ENCODE results near the gene APBA2.

Gene APBA2

DNA sequence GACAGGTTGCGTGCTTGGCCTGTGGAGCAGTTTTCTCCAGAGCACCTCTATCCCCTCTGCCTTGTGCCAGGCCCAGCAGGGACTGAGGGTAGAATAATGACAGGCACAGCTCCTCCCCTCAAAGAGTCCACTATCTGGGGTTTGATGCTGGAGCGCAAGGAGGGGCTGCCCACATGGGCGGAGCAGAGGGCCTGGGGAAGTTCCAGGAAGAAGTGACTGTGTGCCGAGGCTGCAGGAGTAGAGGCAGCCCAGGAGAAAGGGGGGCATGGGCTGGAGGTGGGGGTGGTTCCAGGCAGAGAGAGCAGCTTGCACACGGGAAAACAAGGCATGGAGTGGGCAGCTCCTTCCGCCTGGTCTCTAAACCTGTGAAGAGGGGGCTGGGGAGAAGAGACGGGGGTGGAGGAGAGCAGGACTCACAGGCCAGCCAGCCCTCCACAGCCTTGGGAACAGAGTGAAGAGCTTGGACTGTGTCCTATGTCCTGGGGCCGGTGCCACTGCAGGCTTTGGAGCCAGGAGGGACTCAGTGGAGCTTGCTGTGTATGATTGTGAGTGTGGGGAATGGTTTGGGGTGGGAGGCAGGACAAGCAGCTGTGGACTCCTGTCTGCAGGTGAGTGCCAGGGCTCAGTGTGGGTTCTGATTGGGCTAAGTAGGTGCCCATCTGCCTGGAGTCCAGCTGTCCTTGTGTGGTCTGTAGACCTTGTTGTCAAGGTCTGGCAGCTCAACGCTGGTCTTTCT is 48.1 kb downstream of the APBA2 start:
- in situ Hi-C loops (cut with MboI; ENCODE audit: low sequenced_read_pairs) = no loop called here

DNA sequence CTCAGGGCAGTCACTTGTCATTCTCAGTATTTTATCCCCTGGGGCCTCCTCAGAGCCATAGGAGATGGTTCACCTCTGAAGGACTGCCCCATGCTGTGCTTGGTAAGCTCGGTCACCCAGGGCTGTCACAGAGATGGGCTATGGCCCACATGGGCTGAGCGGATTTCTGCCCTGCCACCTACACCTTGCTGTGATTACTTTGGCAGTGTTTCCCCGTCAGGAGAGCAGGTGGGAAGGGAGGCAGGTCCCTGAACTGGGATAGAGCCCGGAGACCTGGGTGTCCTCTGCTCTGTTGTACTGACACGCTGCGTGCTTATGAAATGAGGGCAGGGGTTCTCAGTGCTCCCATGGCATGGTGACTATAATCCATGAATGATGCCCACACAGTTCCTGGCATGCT is 48.9 kb downstream of the APBA2 start:
- in situ Hi-C loops (cut with MboI; ENCODE audit: low sequenced_read_pairs) = no loop called here

DNA sequence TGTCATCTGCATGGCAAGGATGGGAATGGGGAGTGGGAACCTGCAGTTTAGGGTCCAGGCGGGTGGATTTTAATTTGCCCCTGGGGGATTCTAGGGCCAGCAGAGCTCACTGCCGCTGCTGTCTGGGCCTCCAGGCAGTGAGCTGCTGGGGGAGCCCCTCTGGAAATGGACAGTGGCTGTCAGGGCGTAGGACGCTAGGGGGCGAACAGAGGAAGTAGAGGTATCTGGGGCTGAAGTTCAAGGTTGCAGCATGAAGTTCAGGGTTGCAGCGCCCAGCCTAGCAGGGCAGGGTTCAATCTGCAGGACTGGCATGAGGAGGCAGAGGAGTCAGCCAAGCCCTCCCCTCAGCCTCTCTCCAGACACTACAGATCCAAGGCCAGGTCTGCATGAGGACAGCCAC is 49.5 kb downstream of the APBA2 start:
- in situ Hi-C loops (cut with MboI; ENCODE audit: low sequenced_read_pairs) = no loop called here

DNA sequence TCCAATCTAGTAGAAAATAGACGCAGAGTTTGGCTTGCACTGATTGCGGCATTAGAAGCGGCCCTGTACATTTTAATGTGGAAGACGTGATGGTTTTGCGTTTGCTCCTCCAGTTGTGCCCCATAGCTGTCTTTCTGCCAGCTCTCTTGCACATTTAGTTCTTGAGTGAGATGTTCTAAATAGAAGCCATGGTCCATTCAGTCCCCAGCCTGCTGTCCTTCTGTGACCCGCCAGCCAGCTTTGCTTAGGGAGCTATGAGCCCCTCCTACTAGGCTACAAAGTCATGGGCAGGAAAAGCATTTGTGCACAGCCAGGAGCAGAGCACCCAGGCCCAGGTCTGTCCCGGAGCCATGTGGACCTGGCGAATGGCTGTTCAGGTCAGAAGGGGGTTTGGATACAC is 50.3 kb downstream of the APBA2 start:
- in situ Hi-C loops (cut with MboI; ENCODE audit: low sequenced_read_pairs) = no loop called here

DNA sequence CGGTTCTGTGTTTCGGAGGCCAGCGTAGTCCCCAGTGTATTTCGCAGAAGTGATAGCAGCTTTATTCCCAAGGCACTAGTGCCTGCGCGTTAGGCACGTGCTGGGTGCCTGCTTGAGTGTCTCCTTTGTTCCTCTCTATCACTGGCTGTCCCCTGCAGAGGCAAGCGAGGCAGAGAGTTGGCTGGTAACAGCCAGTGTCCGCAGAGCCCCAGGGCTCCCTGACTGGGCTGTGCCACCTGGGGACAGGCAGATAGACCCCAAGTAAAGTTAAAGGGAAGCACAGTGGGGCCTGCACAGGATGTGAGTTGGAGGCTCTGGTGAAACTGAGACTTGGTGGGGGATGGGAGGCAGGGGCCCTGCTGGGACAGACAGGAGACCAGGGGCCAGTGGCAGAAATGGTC is 50.7 kb downstream of the APBA2 start:
- in situ Hi-C loops (cut with MboI; ENCODE audit: low sequenced_read_pairs) = no loop called here

DNA sequence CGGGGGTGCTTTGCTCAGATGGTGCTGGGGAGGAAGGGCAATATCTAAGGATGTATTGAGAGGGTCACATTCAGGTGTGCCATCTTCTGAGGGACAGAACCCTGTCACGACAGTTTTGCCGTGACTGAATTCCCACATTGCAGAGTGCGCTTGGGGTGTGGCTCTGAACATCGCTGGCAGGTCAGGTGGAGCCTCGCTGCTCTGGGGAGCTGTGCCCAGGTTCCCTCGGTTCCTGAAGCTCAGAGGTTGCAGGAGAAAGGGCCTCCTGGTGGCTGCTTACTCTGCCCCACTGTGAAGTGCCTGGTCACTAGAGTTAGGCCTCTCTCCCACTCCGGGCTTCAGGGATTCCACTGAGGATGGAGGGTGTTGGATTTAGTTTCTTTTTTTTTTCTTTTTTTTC is 51.5 kb downstream of the APBA2 start:
- in situ Hi-C loops (cut with MboI; ENCODE audit: low sequenced_read_pairs) = no loop called here

DNA sequence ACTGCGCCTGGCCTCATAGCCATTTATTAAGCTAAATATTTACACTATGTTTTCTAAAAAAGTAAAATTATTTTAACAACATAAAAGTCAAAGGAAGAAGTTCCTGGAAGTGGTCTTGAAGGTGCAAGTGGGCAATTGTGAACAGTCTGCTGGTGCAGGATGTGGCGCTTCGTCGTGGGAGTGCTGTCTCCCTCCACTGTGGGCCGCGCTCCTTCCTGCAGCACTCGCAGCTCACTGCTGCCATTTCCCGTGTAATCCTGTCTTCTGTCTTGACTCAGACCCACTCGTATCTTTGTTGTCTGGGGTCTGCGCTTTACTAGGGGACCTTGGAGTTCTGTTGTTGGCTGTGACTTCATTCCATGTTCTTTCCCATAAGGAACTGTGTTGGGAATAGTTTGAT is 56.3 kb downstream of the APBA2 start:
- in situ Hi-C loops (cut with MboI; ENCODE audit: low sequenced_read_pairs) = no loop called here

DNA sequence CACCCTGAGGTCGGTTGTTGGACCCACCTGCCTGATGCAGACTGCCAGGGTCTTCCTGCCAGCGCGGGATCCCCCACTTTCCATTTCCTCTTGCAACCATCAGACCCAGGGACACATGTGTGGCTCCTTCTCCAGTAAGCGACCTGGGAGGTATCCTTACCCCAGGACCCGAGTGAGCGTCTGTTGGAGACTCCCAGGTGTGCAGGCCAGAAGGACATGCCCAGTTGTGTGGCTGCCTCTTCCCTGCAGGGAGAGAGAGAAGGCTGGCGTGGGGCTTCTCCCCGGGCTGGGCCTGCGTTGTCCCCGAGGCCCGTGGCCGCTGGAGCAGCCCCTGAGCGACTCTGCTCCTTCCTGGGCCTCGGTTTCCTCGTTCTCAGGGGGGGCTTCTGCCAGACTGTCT is 56.8 kb downstream of the APBA2 start:
- in situ Hi-C loops (cut with MboI; ENCODE audit: low sequenced_read_pairs) = no loop called here

DNA sequence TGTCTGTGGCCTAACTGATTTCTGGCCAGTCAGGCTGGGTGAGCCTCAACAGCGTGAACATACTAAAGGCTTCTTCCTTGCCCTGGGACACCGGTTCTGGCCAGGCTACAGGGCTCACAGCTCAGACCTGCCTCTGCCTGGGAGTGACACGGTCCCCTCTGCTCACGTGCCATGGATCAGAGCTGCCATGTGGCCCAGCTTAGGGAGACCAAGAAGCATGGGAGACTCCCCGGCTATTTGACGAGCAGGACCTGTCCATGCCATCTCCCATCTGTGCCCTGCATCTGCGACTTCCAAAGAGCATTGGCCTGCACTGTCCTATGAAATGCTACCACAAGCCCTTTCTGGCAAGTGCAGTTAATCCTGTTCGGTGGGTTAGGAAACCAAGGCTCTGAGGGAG is 57.4 kb downstream of the APBA2 start:
- in situ Hi-C loops (cut with MboI; ENCODE audit: low sequenced_read_pairs) = no loop called here

DNA sequence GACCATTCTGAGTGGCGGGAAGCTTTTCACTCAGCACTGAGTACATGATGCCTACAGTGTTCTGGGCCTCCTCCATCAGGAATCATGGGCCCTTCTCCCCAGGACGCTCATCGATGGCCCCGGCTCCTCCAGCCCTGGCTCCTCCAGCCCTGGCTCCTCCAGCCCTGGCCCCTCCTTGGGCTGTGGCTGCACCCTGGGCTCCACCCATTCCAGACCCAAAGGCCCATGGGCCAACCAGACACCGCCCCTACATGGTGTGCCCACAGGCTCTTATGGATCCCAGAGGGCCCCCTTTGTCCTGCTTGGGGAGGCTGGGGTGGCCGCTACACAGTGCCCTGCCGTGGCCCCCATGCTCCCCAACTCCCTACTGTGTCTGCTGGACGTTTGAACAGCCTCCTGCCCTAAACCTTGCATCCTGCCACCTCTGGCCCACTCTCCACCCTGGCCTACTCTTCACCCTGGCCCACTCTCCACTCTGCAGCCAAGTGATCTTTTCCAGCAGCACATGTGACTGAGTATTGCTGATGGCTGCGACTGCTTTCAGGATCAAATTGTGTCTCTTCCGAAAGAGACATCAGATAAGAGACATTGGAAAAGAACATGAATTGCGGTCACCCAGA is 57.9 kb downstream of the APBA2 start:
- in situ Hi-C loops (cut with MboI; ENCODE audit: low sequenced_read_pairs) = no loop called here

DNA sequence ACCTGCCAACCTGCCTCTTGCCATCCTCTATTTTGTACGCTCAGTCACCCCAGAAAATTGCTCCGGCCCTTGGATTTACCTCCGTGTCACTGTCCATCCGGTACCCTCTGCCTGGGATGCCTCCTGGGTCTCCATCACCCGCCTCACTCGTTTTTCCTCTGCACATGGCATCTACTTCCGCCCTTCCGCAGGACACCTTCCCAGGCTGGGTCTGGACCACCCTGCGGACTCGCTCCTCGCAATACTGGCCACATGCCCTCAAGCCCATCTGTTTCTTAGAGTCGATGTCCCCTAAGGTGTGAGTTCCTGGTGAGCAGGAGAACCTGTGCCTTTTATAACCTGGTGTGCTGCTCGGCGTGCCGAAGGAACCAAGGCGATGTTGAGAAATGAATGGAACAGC is 58.5 kb downstream of the APBA2 start:
- in situ Hi-C loops (cut with MboI; ENCODE audit: low sequenced_read_pairs) = no loop called here

DNA sequence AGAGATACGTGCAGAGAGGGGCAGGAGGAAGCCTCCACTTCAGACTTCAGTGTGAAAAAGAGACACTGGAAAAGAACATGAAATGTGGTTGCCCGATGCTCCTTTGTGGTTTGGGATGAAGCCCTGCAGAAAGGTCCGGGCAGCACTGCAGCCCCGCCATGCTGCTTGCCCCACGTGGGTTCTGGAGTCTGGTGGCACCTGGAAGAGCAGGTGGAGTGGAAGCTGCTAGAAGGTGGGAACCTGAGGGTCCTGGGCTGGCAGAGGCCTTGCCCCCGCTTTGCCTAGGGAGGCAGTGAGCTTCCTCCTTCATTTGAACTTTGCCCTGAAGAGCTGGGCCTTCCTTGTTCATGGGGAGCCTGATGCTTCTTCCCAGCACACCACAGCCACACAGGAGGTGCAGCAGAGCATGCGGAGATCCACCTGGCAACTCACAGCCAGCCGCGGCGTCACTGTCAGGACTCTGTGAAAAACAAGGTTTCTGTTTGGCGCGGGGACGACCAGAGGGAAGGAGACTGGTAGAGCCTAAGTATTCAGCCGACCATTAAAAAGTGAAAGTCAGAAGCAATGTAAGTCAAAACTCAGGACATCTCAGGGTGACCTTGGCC is 59.0 kb downstream of the APBA2 start:
- in situ Hi-C loops (cut with MboI; ENCODE audit: low sequenced_read_pairs) = no loop called here

DNA sequence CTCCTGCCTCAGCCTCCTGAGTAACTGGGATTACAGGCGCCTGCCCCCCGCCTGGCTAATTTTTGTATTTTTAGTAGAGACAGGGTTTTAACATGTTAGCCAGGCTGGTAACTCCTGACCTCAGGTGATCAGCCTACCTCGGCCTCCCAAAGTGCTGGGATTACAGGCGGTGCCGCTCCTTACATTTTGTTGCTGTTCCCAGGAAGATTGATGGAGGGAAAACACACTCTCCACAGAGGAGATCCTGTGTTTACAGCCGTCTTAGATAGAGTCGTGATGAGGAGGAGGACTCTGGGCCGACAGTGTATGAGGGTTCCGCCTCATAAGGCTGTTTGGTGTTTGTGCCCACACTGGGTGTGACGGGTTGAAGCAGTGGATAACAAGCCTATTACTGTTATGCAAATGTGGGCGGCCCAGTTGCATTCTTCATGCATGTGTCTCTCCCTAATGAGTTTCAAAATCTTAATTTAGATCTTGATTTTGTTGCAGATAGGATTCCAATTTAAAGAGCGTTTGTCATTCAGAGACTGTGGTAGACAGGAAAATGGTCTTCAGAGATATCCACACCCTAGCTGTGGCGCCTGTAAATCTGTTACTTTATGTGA is 60.0 kb downstream of the APBA2 start:
- in situ Hi-C loops (cut with MboI; ENCODE audit: low sequenced_read_pairs) = no loop called here

DNA sequence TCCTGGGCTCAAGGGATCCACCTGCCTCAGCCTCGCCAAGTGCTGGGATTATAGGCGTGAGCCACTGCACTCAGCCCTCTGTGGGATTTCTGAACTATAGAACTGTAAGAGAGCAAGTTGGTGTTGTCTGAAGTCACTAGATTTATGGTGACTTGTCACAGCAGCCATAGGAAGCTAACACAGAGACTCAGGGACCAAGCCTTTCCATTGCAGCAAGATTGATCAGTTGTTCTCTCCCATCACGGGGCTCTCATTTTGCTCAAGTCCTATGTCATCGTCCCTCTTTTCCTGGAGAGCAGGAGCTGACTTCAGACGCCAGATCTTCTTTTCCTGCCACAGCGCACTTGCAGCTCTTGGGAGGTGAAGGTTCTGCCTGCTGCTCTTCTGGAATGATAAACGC is 61.0 kb downstream of the APBA2 start:
- in situ Hi-C loops (cut with MboI; ENCODE audit: low sequenced_read_pairs) = no loop called here

DNA sequence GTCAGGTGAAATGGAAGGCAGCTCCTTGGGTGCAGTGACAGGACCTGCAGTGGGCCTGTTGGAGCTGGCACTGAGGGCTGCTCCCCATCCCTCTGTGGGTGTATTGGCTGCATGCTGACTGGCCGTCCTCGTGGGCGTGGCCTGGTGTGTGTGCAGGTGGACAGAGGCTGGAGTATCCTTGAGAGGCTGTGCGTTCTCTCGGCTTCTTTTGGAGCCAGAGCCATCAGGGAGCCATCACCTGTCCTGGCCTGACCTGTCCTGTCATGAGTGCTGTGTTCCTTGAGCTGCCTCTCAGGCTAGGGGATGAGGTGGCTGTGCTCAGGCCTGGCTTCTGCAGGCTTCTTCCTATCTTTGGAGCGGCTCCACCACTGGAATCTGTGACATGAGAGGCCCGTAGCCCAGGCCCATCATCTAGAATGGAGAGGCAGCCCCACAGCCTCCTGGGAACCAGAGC is 61.5 kb downstream of the APBA2 start:
- in situ Hi-C loops (cut with MboI; ENCODE audit: low sequenced_read_pairs) = no loop called here

DNA sequence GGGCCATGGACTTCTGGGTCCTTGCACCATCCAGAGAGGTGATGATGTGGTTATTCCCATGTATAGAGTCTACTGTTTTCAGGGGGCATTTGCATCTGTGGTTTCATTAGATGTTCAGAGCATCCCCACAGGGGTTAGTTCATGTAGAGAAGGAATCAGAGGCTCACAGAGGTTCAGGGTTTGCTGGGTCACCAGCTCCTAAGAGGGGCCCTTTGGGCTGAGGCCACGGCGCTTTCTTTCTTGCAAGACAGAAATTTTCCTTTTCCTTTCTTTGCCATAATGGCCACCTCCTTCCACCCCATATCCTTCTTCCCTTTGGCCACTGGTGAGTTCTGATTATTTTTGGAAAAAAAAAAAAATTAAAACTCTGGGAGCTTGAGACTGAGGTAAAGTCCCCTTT is 62.3 kb downstream of the APBA2 start:
- in situ Hi-C loops (cut with MboI; ENCODE audit: low sequenced_read_pairs) = no loop called here

DNA sequence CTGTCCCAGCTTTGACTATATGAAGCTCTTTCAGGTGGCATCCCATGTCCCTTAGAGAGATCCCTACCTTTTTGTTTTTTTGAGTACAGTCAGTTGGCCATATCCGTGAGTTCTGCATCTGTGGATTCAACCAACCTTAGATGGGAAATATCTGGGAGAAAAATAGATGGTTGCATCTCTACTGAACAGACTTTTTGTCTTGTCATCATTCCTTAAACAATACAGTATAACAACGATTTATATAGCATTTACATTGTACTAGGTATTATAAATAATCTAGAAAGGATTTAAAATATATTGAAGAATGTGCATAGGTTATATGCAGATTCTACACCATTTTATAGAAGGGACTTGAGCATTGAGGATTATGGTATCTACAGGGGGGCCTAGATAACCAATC is 65.1 kb downstream of the APBA2 start:
- in situ Hi-C loops (cut with MboI; ENCODE audit: low sequenced_read_pairs) = no loop called here

DNA sequence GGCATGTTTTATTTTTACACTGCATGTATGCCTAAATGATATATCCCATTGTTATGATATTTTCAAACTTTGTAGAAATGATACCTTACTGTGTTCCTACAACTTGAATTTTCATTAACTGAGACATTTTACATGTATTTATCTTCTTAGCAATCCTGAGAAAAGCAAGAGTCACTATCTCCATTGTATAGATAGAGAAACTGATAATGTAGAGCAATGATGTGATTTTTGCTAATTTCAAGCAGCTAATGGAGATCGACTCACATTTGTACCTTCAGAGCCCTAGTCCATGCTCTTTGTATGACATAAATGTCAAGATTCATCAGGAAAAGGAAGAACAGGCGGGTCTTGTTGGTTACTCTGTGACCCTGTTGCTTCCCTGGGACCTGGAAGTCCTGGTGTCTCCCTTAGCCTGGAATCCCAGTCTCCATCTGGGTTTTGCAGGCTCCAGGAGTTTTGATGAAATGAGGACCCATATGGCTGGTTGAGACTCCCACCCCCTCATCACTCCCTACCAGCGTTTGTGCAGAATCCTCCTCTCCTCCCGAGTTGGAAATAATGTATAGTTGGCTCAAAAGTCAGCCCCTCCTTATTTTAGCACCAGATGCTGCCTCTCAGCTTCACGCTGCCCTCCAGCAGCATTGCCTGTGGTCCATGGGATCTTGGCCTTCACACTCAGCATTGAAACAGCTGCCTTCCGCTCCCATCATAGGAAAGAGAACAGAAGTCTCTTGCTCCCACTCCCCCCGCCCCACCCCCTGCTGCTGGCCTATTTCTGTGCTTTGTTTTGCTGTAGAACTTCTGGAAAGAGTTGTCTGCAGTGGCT is 67.1 kb downstream of the APBA2 start:
- in situ Hi-C loops (cut with MboI; ENCODE audit: low sequenced_read_pairs) = no loop called here

DNA sequence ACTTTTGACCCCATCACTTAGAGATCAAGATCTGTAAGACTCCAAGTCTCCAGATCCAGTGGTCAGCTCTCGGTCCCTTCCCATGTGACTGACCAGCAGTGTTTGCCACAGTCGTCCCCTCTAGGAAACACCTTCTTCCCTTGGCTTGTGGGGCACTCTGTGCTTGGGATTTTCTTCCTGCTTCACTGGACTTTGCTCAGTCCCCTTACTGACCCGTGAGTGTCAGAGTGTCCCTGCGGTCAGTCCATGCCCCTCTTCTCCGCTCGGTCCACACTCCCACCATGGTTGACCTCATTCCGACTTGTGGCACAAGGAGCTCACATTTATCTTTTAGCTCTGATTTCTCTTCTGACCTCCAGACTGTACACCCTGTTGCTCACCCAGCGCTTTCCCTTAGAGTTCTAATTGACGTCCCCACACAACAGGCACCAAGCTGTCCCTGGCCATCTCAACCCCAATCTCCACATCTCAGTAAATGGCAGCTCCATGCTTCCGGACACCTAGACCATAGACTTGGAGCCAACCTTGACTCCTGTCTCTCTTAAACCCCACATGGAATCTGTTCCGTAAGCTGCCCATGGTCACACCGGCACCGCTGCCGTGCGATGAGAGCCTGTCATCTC is 67.9 kb downstream of the APBA2 start:
- in situ Hi-C loops (cut with MboI; ENCODE audit: low sequenced_read_pairs) = no loop called here

DNA sequence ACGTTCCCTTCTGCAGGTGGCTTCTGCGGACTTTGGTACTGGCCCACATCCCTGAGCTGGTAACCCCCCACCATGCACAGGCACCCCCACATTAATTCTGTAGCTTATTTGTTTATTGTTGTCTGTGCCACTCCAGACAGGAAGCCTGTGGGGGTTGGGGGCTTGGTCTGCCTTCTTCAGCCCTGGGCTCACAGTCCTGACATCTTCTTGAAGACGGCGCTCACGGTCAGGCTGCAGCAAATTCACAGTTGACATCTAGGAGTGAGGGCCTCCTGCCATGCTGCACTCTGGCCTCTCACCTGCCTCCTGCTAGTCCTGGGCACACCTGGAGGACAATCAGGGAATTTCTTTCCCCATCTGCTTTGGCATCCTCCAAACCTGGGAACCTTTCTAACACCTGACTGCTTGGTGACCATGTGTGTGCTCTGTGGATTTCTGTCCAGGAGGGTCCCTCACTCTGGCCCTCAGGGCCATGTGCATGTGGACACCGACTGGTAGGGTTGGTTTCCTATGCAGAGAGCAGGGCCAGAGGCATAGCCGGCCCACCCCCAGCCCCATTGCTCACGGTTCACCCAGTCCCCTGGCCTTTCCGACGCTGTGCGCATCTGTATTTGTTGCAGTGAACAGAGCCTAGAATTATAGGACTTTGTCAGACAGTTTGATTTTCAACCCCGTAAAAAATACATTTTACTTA is 68.8 kb downstream of the APBA2 start:
- in situ Hi-C loops (cut with MboI; ENCODE audit: low sequenced_read_pairs) = no loop called here

Measured in hTERT RPE-1 (cell line).